ENCODE results near the gene TSPAN11.
A peak's percentile ranks its signal among the peaks of the same experiment; 100 is the strongest.

Gene TSPAN11

GRCh38 chr12:30979371-30980259, 53.1 kb downstream of the TSPAN11 start:
- DNase-seq (ENCODE audit: low spot score): no peak

DNA sequence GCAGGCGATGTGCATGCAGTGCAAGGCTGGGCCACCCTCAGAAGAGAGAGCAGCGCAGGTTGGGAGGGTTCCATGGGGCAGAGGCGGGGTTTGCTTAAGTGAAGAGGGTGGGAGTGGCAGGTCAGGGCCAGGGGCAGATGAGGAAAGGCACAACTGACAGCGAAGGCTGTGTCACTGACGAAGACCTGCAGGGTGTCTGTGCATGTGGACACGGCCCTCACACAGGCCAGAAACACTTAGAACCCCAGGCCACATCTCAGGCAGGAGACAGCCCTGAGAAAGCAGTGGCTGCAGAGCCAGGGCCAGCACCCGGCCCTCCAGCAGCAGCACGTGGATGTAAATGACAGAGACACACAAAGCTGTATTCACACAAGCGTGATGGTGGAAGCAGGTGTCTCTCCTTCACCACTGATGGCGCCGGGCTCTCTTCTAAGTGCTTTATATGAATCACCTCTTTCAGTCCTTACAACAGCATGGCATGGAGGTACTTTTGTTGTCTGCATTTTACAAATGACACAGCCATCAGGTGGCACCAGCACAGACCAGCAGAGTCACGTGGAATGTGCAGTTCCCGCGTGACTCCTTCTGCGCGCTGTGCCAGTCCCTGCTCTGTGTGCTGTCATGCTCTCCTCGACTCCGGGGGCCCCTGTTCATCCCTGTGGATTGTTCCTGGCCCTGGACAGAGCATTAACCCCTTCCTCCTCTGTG, 54.6 kb downstream of the TSPAN11 start:
- DNase-seq (ENCODE audit: low spot score): no peak

- DNase-seq (ENCODE audit: low spot score): no peak
These were observed 55.9 kb downstream of the TSPAN11 start for GRCh38 chr12:30982413-30982812.

- peak; percentile 59 for DNase-seq (ENCODE audit: low spot score)
These were observed 59.4 kb downstream of the TSPAN11 start for GRCh38 chr12:30985814-30986452.

GRCh38 chr12:30988086-30988485, 61.5 kb downstream of the TSPAN11 start:
- DNase-seq (ENCODE audit: low spot score): no peak

- DNase-seq (ENCODE audit: low spot score): no peak
These were observed 62.2 kb downstream of the TSPAN11 start for GRCh38 chr12:30988646-30989286.

GRCh38 chr12:30989754-30990153, 63.2 kb downstream of the TSPAN11 start:
- no peak for DNase-seq (ENCODE audit: low spot score)

- DNase-seq (ENCODE audit: low spot score): no peak
These were observed 63.8 kb downstream of the TSPAN11 start for GRCh38 chr12:30990316-30990715.

- DNase-seq (ENCODE audit: low spot score): no peak
These were observed 64.2 kb downstream of the TSPAN11 start for GRCh38 chr12:30990776-30991175.

- DNase-seq (ENCODE audit: low spot score): no peak
These were observed 64.9 kb downstream of the TSPAN11 start for GRCh38 chr12:30991466-30991865.

DNA sequence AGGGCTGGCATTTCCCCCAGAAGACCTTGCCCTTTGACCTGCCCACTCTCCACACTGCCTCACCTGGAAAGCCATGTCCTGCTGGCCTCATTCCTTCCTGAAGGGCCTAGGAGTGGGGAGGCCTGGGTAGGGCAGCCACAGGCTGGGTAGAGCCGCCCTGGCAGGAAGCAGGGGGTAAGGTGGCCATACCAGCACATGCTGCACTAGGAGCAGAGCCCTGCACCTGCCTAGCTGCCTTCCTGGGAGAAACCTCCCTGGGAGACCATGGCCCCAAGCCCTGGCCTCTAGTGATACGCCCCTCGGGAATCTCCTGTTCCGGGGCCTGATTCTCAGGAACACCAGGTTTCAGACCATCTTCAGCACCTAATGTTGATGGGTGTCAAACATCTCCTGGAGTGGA, 65.8 kb downstream of the TSPAN11 start:
- no peak for DNase-seq (ENCODE audit: low spot score)

- no peak for DNase-seq (ENCODE audit: low spot score)
These were observed 67.2 kb downstream of the TSPAN11 start for GRCh38 chr12:30993766-30994165.

DNA sequence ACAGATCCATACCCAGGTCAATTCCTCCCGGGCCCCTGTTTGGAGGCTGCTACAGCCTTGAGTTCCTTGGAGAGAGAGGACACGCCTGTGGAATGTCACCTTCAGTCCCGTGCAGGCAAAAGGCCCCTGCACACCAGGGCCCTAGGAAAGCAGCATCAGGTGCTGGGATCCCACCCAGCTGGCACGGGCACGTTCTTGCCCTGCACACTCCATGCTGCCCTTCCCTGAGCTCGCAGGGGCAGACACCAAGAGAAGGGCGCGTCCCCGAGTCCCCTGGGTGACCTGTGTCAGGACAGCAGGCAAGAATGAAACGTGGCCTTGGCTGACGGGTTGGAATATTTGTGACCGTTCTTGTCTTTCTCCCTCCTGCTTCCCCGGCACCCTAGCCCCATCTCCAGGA, 67.7 kb downstream of the TSPAN11 start:
- no peak for DNase-seq (ENCODE audit: low spot score)

DNA sequence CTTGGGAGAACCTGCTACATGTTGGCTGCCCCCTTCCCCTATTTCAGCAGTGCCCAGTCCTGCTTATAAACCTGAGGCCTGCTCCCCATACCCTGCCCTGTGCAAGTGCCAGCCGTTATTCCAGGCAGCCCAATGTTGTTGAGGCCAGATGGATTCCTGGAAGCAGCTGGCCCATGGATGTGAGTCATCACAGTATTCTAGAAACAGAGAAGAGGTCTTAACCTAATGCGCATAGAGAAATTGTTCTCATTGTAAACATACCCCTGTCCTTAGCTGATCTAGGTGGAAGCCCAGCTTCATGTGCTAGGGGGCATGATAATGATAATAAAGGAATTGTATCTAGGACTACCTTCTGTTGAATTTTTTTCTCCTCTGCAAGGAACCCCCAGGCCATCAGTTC, 69.7 kb downstream of the TSPAN11 start:
- DNase-seq (ENCODE audit: low spot score): no peak

GRCh38 chr12:30996752-30997151, 70.2 kb downstream of the TSPAN11 start:
- DNase-seq (ENCODE audit: low spot score): no peak

GRCh38 chr12:30997685-30998440, 71.3 kb downstream of the TSPAN11 start:
- no peak for DNase-seq (ENCODE audit: low spot score)

GRCh38 chr12:30999011-30999410, 72.5 kb downstream of the TSPAN11 start:
- DNase-seq (ENCODE audit: low spot score): no peak

- no peak for DNase-seq (ENCODE audit: low spot score)
These were observed 73.2 kb downstream of the TSPAN11 start for GRCh38 chr12:30999723-31000122.

DNA sequence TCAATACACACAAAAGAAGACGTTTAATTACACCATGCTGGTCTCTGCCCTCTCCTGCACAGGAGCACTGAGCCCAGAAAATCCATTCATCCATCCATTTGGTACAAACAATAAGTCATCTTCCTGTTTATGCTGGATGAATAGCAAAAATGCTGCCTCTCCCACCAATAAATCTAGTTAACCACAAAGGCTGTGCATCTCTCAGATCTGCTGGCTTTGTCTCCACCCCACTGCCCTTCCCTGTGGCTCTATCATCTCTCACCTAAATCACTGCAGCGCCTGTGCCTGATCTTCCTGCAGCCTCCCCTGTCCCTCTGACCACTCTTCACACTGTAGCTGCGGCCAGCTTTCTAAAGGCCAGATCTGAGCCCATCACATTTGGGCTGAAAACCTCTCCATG, 74.2 kb downstream of the TSPAN11 start:
- no peak for DNase-seq (ENCODE audit: low spot score)

- DNase-seq (ENCODE audit: low spot score): no peak
These were observed 75.2 kb downstream of the TSPAN11 start for GRCh38 chr12:31001581-31002360.

GRCh38 chr12:31002361-31002725, 75.8 kb downstream of the TSPAN11 start:
- no peak for DNase-seq (ENCODE audit: low spot score)
